ENCODE results near the gene ATG9A. TPM values are rescaled to one million over a fixed set of nuclear protein-coding genes. Genes with fewer than 3 reads are reported as not detected.

Gene ATG9A
- total and polyA plus RNA-seq, 2 donors (not counting 3 experiments of a cell fraction or from before 2014, with no cell fraction given) = 65.5 to 95.0 TPM

GRCh38 chr2:219209236-219210195, 19.9 kb downstream of the ATG9A start:
- no TSS peak for BruUV-seq (replicated peaks)
- DNase-seq (ENCODE audit: low read depth, low spot score) (no peak), FAIRE-seq (no peak)
- Histone ChIP-seq H3K36me3 (ENCODE audit: control insufficient read depth in 2 of 2, extremely low read depth in 1 of 2, insufficient read depth in 2 of 2, low read length in 2 of 2) (peaks cover under 1 to 13% of the 10 kb centered on the region in 2 experiments), H3K4me3 (replicated peaks in 1 of 3; ENCODE audit: insufficient read depth in 1 of 3, low read depth in 1 of 3, low read length in 3 of 3) (no peak overlapping the region), H3K79me2 (ENCODE audit: control insufficient read depth, insufficient read depth, low read length) (no peaks in the 10 kb centered on the region), H3K27ac (ENCODE audit: insufficient read depth, low read depth, low read length) (no peak overlapping the region), H3K27me3 (ENCODE audit: control insufficient read depth in 2 of 2, insufficient read depth in 2 of 2, low read length in 2 of 2) (no peaks in the 10 kb centered on the region), H4K20me1 (replicated peaks; ENCODE audit: control insufficient read depth, extremely low read depth, insufficient read depth, low read length) (no peaks in the 10 kb centered on the region), H3K9me3 (replicated peaks; ENCODE audit: control insufficient read depth, insufficient read depth, low read length) (no peaks in the 10 kb centered on the region), H2AFZ (ENCODE audit: low read depth, low read length) (no peak overlapping the region), H3K9me1 (replicated peaks; ENCODE audit: control insufficient read depth, extremely low read depth, insufficient read depth, low read length) (no peaks in the 10 kb centered on the region), H3K4me1 (ENCODE audit: control insufficient read depth, extremely low read depth, insufficient read depth, low read length) (peaks cover 18% of the 10 kb centered on the region), H3K9ac (replicated peaks; ENCODE audit: extremely low read depth, insufficient read depth, low read length) (no peak overlapping the region), H3K4me2 (ENCODE audit: insufficient read depth, low read length) (no peak overlapping the region)
- intact Hi-C loops (cut with micrococcal nuclease) = no loop called here
- dilution Hi-C loops (cut with MboI; ENCODE audit: extremely low pct_ligation_motif_present, low sequenced_read_pairs) = no loop called here
- CTCF ChIA-PET = interaction anchor here (1.4 to 1.7 kb wide), 2 partner anchors 46 to 85 kb away, joined by 3 to 6 read pairs; no protein-coding TSS in a partner anchor
- TF ChIP-seq FOS (IDR thresholded peaks at IDR 0.05; ENCODE audit: borderline replicate concordance, insufficient read depth, low read length) (no peak), JUN (IDR thresholded peaks at IDR 0.05; ENCODE audit: borderline replicate concordance, insufficient read depth, insufficient read length, low read depth) (no peak), MAX (IDR thresholded peaks at IDR 0.05; ENCODE audit: insufficient read depth, insufficient read length) (no peak), MYC (IDR thresholded peaks at IDR 0.05; ENCODE audit: low read depth, low read length) (no peak), GATA2 (IDR thresholded peaks at IDR 0.05; ENCODE audit: insufficient read depth, insufficient read length, low read depth, low read length) (no peak)
- POLR2A ChIA-PET = no interaction called here

All from endothelial cell of umbilical vein (primary cell).